HepG2 (cell line): ENCODE measurements around the gene CREB3. TPM values are rescaled to one million over a fixed set of nuclear protein-coding genes. Genes with fewer than 3 reads are reported as not detected.

Experiments used
- CBX5 ChIP-seq: sonication (generic); formaldehyde crosslinking; IDR thresholded peaks from 2 replicates; pipeline ENCODE4 v1.4.0; 2020; ENCODE audit warnings: missing genetic modification reagents, borderline replicate concordance
- FOXM1 ChIP-seq: sonication (generic); formaldehyde crosslinking; IDR thresholded peaks from 2 replicates; pipeline ENCODE4 v1.5.0; 2020; ENCODE audit warnings: missing genetic modification reagents
- FOXP1 ChIP-seq, 2 experiments: fragments of 450-650 bp in 1 of 2; IDR thresholded peaks; 2 replicates each; pipeline ENCODE4 v1.6.1; 2017 to 2018; ENCODE audit warnings: antibody characterized with exemption in 1 of 2
- GPN1 ChIP-seq: sonication (generic); formaldehyde crosslinking; IDR thresholded peaks from 2 replicates; pipeline ENCODE4 v1.5.1; 2020; ENCODE audit warnings: missing genetic modification reagents, borderline replicate concordance
- GTF2F1 ChIP-seq: fragments of 150-350 bp; IDR thresholded peaks from 2 replicates; pipeline ENCODE4 v1.6.1; 2014; ENCODE audit warnings: low read length
- NCOA5 ChIP-seq: sonication (generic); formaldehyde crosslinking; IDR thresholded peaks from 2 replicates; pipeline ENCODE4 v1.4.0; 2020; ENCODE audit warnings: missing genetic modification reagents
- NFKBIZ ChIP-seq: IDR thresholded peaks from 2 replicates; pipeline ENCODE4 v1.6.1; 2018; ENCODE audit warnings: missing genetic modification reagents, missing compliant biosample characterization
- NR3C1 ChIP-seq: sonication (generic); formaldehyde crosslinking; IDR thresholded peaks from 2 replicates; pipeline ENCODE4 v1.4.0; 2020; ENCODE audit warnings: missing genetic modification reagents
- RAD21 ChIP-seq: fragments of 450-650 bp; formaldehyde crosslinking; IDR thresholded peaks from 2 replicates; pipeline ENCODE4 v1.5.0; 2020; ENCODE audit warnings: mild to moderate bottlenecking
- RELA ChIP-seq: sonication (generic); formaldehyde crosslinking; IDR thresholded peaks from 2 replicates; pipeline ENCODE4 v1.4.0; 2020; ENCODE audit warnings: missing genetic modification reagents
- SAP130 ChIP-seq: IDR thresholded peaks from 2 replicates; pipeline ENCODE4 v1.6.1; 2016; ENCODE audit warnings: low read depth
- SMARCE1 ChIP-seq: fragments of 450-650 bp; IDR thresholded peaks from 2 replicates; pipeline ENCODE4 v1.6.1; 2017; ENCODE audit warnings: borderline replicate concordance
- ZBTB21 ChIP-seq: sonication (generic); formaldehyde crosslinking; IDR thresholded peaks from 2 replicates; pipeline ENCODE4 v1.4.0; 2020; ENCODE audit warnings: missing genetic modification reagents
- ZC3H13 ChIP-seq: sonication (generic); formaldehyde crosslinking; IDR thresholded peaks from 2 replicates; pipeline ENCODE4 v1.8.1; 2023; ENCODE audit warnings: mild to moderate bottlenecking, missing genetic modification reagents, moderate library complexity
- ZC3H4 ChIP-seq: sonication (generic); formaldehyde crosslinking; IDR thresholded peaks from 2 replicates; pipeline ENCODE4 v1.4.0; 2020; ENCODE audit warnings: missing genetic modification reagents, borderline replicate concordance
- ZFP36L2 ChIP-seq: sonication (generic); formaldehyde crosslinking; IDR thresholded peaks from 2 replicates; pipeline ENCODE4 v1.4.0; 2020; ENCODE audit warnings: missing genetic modification reagents
- ZNF326 ChIP-seq: sonication (generic); formaldehyde crosslinking; IDR thresholded peaks from 2 replicates; pipeline ENCODE4 v1.4.0; 2020; ENCODE audit warnings: missing genetic modification reagents, borderline replicate concordance
- ZNF33B ChIP-seq: sonication (generic); formaldehyde crosslinking; IDR thresholded peaks from 2 replicates; pipeline ENCODE4 v1.5.1; 2020; ENCODE audit warnings: mild to moderate bottlenecking, missing genetic modification reagents
- ZNF570 ChIP-seq: sonication (generic); formaldehyde crosslinking; IDR thresholded peaks from 2 replicates; pipeline ENCODE4 v1.4.0; 2020; ENCODE audit warnings: mild to moderate bottlenecking, missing genetic modification reagents, borderline replicate concordance
- ZNF619 ChIP-seq: sonication (generic); formaldehyde crosslinking; IDR thresholded peaks from 2 replicates; pipeline ENCODE4 v1.4.0; 2020; ENCODE audit warnings: mild to moderate bottlenecking, missing genetic modification reagents
- ZNF644 ChIP-seq: IDR thresholded peaks from 2 replicates; pipeline ENCODE4 v1.6.1; 2016; ENCODE audit warnings: low read depth
- ZNF749 ChIP-seq: sonication (generic); formaldehyde crosslinking; IDR thresholded peaks from 2 replicates; pipeline ENCODE4 v1.8.0; 2022; ENCODE audit warnings: mild to moderate bottlenecking, missing genetic modification reagents, moderate library complexity, borderline replicate concordance
- ZNF816 ChIP-seq: sonication (generic); formaldehyde crosslinking; IDR thresholded peaks from 2 replicates; pipeline ENCODE4 v1.8.0; 2022; ENCODE audit warnings: missing genetic modification reagents, mild to moderate bottlenecking, borderline replicate concordance
- polyA plus RNA-seq, 8 experiments: library from polyadenylated mRNA; depleted of rRNA in 3 of 8; stranded (reverse) in 7 of 8; unstranded in 1 of 8; fragments of >200 nt; fragmentation: Illumina TruSeq in 4 of 8; extraction: Trizol in 4 of 8; gene quantifications; 2 replicates each; pipeline versions ENCODE4 v1.2.1 to v1.2.3, GENCODE V29; 2011 to 2016; ENCODE audit warnings: low read depth in 4 of 8, missing spikeins in 1 of 8, mixed read lengths in 1 of 8; ENCODE audit not compliant: insufficient read depth in 1 of 8
- total RNA-seq, 5 experiments: library from RNA; depleted of rRNA; stranded (reverse); fragments of >200 nt; fragmentation: Illumina TruSeq; extraction: Trizol; gene quantifications; 2 replicates each; pipeline ENCODE4 v1.2.3, GENCODE V29; 2016; ENCODE audit warnings: low read depth in 1 of 5
- TF ChIP-seq, protein P1 (sequence below): sonication (generic); formaldehyde crosslinking; conservative IDR thresholded peaks from 2 replicates; pipeline ENCODE4 v1.5.0; 2020; ENCODE audit warnings: missing genetic modification reagents
- TF ChIP-seq, protein P2 (sequence below): sonication (generic); formaldehyde crosslinking; IDR thresholded peaks from 2 replicates; pipeline ENCODE4 v1.9.0; 2021; ENCODE audit warnings: missing genetic modification reagents, borderline replicate concordance
- TF ChIP-seq, protein P3 (sequence below): sonication (generic); formaldehyde crosslinking; IDR thresholded peaks from 2 replicates; pipeline ENCODE4 v1.5.0; 2020; ENCODE audit warnings: missing genetic modification reagents, mild to moderate bottlenecking, borderline replicate concordance
- TF ChIP-seq, protein P4 (sequence below): sonication (generic); formaldehyde crosslinking; IDR thresholded peaks from 2 replicates; pipeline ENCODE4 v1.9.0; 2021; ENCODE audit warnings: missing genetic modification reagents, mild to moderate bottlenecking, borderline replicate concordance

Gene CREB3
- total and polyA plus RNA-seq, 2 of the 13 experiments (the other 11 are each of a cell fraction or from before 2014, with no cell fraction given): 11.1 to 34.2 TPM

- no peak; the same call in 1 of the 2 replicates for TF ChIP-seq RAD21 (CRISPR knock-in tag)
- no peak for TF ChIP-seq ZC3H4 (CRISPR knock-in tag)
- TF ChIP-seq ZNF33B (CRISPR knock-in tag): no peak
- TF ChIP-seq ZNF619 (CRISPR knock-in tag): no peak
- TF ChIP-seq ZFP36L2: no peak
- no peak for TF ChIP-seq ZNF644
- TF ChIP-seq, protein P1, sequence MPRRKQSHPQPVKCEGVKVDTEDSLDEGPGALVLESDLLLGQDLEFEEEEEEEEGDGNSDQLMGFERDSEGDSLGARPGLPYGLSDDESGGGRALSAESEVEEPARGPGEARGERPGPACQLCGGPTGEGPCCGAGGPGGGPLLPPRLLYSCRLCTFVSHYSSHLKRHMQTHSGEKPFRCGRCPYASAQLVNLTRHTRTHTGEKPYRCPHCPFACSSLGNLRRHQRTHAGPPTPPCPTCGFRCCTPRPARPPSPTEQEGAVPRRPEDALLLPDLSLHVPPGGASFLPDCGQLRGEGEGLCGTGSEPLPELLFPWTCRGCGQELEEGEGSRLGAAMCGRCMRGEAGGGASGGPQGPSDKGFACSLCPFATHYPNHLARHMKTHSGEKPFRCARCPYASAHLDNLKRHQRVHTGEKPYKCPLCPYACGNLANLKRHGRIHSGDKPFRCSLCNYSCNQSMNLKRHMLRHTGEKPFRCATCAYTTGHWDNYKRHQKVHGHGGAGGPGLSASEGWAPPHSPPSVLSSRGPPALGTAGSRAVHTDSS (CRISPR knock-in tag): no peak
- TF ChIP-seq SAP130 (CRISPR knock-in tag): peak; percentile 73
- TF ChIP-seq ZNF570: no peak
- TF ChIP-seq GTF2F1: no peak
- no peak for TF ChIP-seq ZNF326
- TF ChIP-seq, protein P2, sequence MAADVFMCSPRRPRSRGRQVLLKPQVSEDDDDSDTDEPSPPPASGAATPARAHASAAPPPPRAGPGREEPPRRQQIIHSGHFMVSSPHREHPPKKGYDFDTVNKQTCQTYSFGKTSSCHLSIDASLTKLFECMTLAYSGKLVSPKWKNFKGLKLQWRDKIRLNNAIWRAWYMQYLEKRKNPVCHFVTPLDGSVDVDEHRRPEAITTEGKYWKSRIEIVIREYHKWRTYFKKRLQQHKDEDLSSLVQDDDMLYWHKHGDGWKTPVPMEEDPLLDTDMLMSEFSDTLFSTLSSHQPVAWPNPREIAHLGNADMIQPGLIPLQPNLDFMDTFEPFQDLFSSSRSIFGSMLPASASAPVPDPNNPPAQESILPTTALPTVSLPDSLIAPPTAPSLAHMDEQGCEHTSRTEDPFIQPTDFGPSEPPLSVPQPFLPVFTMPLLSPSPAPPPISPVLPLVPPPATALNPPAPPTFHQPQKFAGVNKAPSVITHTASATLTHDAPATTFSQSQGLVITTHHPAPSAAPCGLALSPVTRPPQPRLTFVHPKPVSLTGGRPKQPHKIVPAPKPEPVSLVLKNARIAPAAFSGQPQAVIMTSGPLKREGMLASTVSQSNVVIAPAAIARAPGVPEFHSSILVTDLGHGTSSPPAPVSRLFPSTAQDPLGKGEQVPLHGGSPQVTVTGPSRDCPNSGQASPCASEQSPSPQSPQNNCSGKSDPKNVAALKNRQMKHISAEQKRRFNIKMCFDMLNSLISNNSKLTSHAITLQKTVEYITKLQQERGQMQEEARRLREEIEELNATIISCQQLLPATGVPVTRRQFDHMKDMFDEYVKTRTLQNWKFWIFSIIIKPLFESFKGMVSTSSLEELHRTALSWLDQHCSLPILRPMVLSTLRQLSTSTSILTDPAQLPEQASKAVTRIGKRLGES: no peak
- TF ChIP-seq NFKBIZ (CRISPR knock-in tag): no peak
- TF ChIP-seq RELA (CRISPR knock-in tag): no peak
- no peak for TF ChIP-seq FOXP1 (IDR thresholded peaks at IDR 0.05)
- TF ChIP-seq FOXP1 (CRISPR knock-in tag; IDR thresholded peaks at IDR 0.05): no peak
- TF ChIP-seq GPN1 (CRISPR knock-in tag): no peak
- TF ChIP-seq, protein P3, sequence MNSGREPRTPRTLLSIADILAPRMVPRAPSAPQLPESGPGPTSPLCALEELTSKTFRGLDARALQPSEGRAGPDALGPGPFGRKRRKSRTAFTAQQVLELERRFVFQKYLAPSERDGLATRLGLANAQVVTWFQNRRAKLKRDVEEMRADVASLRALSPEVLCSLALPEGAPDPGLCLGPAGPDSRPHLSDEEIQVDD (CRISPR knock-in tag): no peak
- no peak for TF ChIP-seq NCOA5 (CRISPR knock-in tag)
- no peak for TF ChIP-seq ZNF816 (CRISPR knock-in tag)
- no peak for TF ChIP-seq SMARCE1
- TF ChIP-seq, protein P4, sequence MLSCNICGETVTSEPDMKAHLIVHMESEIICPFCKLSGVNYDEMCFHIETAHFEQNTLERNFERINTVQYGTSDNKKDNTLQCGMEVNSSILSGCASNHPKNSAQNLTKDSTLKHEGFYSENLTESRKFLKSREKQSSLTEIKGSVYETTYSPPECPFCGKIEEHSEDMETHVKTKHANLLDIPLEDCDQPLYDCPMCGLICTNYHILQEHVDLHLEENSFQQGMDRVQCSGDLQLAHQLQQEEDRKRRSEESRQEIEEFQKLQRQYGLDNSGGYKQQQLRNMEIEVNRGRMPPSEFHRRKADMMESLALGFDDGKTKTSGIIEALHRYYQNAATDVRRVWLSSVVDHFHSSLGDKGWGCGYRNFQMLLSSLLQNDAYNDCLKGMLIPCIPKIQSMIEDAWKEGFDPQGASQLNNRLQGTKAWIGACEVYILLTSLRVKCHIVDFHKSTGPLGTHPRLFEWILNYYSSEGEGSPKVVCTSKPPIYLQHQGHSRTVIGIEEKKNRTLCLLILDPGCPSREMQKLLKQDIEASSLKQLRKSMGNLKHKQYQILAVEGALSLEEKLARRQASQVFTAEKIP (CRISPR knock-in tag): no peak
- TF ChIP-seq CBX5: no peak
- TF ChIP-seq NR3C1 (CRISPR knock-in tag): no peak
- no peak for TF ChIP-seq FOXM1 (CRISPR knock-in tag)
- TF ChIP-seq ZNF749 (CRISPR knock-in tag): no peak
- no peak for TF ChIP-seq ZBTB21
- no peak for TF ChIP-seq ZC3H13 (CRISPR knock-in tag)
These were observed 16.5 kb downstream of the CREB3 start, which contains the start of the genes GBA2 and RGP1 (continued) for GRCh38 chr9:35748858-35749514.
